Activated T-helper 17 cell treated with anti-CD3 and anti-CD28 coated beads, Interleukin-2, amount 50 U/mL, for 72 hours (primary cell): ENCODE results near the gene OVAAL. TPM values are rescaled to one million over a fixed set of nuclear protein-coding genes. Genes with fewer than 3 reads are reported as not detected.
"Not testable (repeated sequence)": the region's sequence is repeated elsewhere in the genome, so short reads cannot be mapped to it uniquely, and the experiment has no call there.

Experiments used
- ATAC-seq: fragments of 150-1000 bp; cut with Tn5 transposase; replicated peaks from 2 replicates; pipeline ENCODE4 v1.10.0; 2021; ENCODE audit warnings: mild to moderate bottlenecking, moderate library complexity
- H3K27ac Mint-ChIP-seq: one replicate; pipeline ENCODE4 v1.8.0; 2022; ENCODE audit warnings: mixed read lengths
- H3K27me3 Mint-ChIP-seq: one replicate; pipeline ENCODE4 v1.8.0; 2022; ENCODE audit warnings: mixed read lengths
- H3K36me3 Mint-ChIP-seq: one replicate; pipeline ENCODE4 v1.8.0; 2022; ENCODE audit warnings: low read depth, mild to moderate bottlenecking, mixed read lengths
- H3K4me1 Mint-ChIP-seq: one replicate; pipeline ENCODE4 v1.8.0; 2022; ENCODE audit warnings: mixed read lengths
- H3K4me3 Mint-ChIP-seq: one replicate; pipeline ENCODE4 v1.8.0; 2022; ENCODE audit warnings: mild to moderate bottlenecking, mixed read lengths
- H3K9me3 Mint-ChIP-seq: one replicate; pipeline ENCODE4 v1.8.0; 2022; ENCODE audit warnings: mixed read lengths
- total RNA-seq, 2 donors: library from RNA; stranded (reverse); gene quantifications; one replicate each; pipeline ENCODE4 v1.2.3, GENCODE V29; 2022

OVAAL gene
- total RNA-seq, 2 donors from 2014 or later: not detected

DNA sequence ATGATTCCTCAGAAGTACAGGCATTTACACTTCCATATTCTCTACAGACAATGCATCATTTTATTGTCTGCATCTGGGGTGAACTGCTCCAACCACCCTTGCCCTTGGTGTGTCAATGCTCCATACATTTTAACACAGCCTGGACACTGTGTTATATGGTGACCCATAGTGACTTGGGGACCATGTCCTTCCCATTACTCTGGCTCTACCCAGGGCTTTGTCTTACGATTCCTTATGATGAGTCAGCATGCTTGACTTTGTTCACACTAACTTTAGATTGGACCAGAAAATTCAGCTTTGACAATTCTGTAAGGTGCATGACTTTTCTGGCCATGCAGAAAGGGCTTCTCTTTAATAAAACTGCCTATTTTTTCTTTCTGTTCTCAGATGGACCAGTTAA lies 6.8 kb upstream of the OVAAL start:
- no peaks in the 10 kb centered on the region for H3K36me3 Mint-ChIP-seq
- no peaks in the 10 kb centered on the region for H3K9me3 Mint-ChIP-seq
- H3K4me1 Mint-ChIP-seq: no peaks in the 10 kb centered on the region
- ATAC-seq: no peak
- peaks cover under 1% of the 10 kb centered on the region for H3K27me3 Mint-ChIP-seq
- H3K4me3 Mint-ChIP-seq: no peak overlapping the region
- H3K27ac Mint-ChIP-seq: no peak overlapping the region

DNA sequence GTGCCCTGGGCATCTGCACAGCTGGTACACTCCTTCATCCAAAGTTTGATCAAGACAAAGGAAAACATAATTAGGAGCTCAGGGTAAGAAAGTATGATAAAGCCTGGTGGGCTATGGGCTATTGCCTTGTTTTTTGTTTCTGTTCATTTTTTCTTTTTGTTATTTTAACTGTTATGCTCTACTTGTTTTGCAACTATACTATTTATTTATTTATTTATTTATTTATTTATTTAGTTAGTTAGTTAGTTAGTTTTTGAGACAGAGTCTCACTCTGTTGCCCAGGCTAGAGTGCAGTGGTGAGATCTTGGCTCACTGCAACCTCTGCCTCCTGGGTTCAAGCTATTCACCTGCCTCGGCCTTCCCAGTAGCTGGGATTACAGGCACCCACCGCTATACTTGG lies 5.7 kb upstream of the OVAAL start:
- not testable (repeated sequence) for H3K27ac Mint-ChIP-seq, H3K36me3 Mint-ChIP-seq, H3K9me3 Mint-ChIP-seq, H3K4me1 Mint-ChIP-seq, H3K4me3 Mint-ChIP-seq, ATAC-seq, H3K27me3 Mint-ChIP-seq

GRCh38 chr1:180555411-180555810 lies 3.4 kb upstream of the OVAAL start:
- no peak overlapping the region for H3K4me3 Mint-ChIP-seq
- no peaks in the 10 kb centered on the region for H3K4me1 Mint-ChIP-seq
- peaks cover 18% of the 10 kb centered on the region for H3K27me3 Mint-ChIP-seq
- ATAC-seq: no peak
- peaks cover 4% of the 10 kb centered on the region for H3K9me3 Mint-ChIP-seq
- H3K36me3 Mint-ChIP-seq: no peaks in the 10 kb centered on the region
- no peak overlapping the region for H3K27ac Mint-ChIP-seq

- H3K27me3 Mint-ChIP-seq: peaks cover 23% of the 10 kb centered on the region
- ATAC-seq: no peak
- no peaks in the 10 kb centered on the region for H3K36me3 Mint-ChIP-seq
- H3K9me3 Mint-ChIP-seq: peaks cover 4% of the 10 kb centered on the region
- H3K27ac Mint-ChIP-seq: no peak overlapping the region
- no peak overlapping the region for H3K4me3 Mint-ChIP-seq
- no peaks in the 10 kb centered on the region for H3K4me1 Mint-ChIP-seq
These were observed 1.6 kb downstream of the OVAAL start for GRCh38 chr1:180560200-180560867.

GRCh38 chr1:180560868-180561600 lies 2.3 kb downstream of the OVAAL start:
- Mint-ChIP-seq H3K4me3 (no peak overlapping the region), H3K9me3 (peaks cover 4% of the 10 kb centered on the region), H3K36me3 (no peaks in the 10 kb centered on the region), H3K27me3 (peaks cover 23% of the 10 kb centered on the region), H3K4me1 (no peaks in the 10 kb centered on the region), H3K27ac (no peak overlapping the region)
- no peak for ATAC-seq

- no peak overlapping the region for H3K4me3 Mint-ChIP-seq
- peaks cover 16% of the 10 kb centered on the region for H3K27me3 Mint-ChIP-seq
- H3K9me3 Mint-ChIP-seq: peaks cover 4% of the 10 kb centered on the region
- no peak overlapping the region for H3K27ac Mint-ChIP-seq
- H3K4me1 Mint-ChIP-seq: no peaks in the 10 kb centered on the region
- no peaks in the 10 kb centered on the region for H3K36me3 Mint-ChIP-seq
- ATAC-seq: no peak
These were observed 3.9 kb downstream of the OVAAL start for GRCh38 chr1:180562640-180563025.

DNA sequence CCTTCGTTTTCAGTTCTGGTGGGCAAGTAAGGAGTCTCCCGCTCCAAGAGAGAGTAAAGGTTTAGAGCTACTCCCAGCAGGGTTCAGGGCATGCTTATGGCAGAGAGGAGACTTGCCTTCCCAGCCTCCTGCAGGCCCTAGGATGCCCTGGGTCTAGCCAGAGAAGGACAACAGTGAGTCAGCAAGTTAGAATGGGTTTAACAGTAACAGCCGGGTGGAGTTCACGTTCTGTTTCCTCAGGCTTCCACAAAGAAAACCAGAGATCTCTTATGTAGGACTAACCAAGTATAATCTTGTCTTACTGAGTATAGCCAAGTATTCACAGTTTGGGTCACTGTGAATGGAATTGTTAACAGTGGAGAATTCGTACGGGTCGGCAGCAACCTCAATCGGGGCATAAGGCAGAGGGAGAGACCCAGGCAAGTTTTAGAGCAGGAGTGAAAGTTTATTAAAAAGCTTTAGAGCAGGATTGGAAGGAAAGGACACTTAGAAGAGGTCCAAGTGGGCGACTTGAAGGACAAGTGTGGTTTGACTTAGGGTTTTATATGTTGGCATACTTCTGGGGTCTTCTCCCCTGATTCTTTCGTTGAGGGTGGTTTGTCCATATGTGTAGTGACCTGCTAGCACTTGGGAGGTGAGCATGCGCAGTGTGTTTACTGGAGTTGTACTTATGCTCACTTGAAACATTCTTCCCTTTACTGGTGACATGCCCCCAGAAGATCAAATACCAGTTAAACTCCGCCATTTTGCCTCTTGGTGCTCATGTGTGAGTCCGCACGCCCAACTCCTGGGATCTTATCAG lies 4.5 kb downstream of the OVAAL start:
- H3K27me3 Mint-ChIP-seq: peaks cover 15% of the 10 kb centered on the region
- ATAC-seq: no peak
- no peak overlapping the region for H3K4me3 Mint-ChIP-seq
- no peak overlapping the region for H3K27ac Mint-ChIP-seq
- H3K4me1 Mint-ChIP-seq: no peaks in the 10 kb centered on the region
- peaks cover 4% of the 10 kb centered on the region for H3K9me3 Mint-ChIP-seq
- no peaks in the 10 kb centered on the region for H3K36me3 Mint-ChIP-seq

DNA sequence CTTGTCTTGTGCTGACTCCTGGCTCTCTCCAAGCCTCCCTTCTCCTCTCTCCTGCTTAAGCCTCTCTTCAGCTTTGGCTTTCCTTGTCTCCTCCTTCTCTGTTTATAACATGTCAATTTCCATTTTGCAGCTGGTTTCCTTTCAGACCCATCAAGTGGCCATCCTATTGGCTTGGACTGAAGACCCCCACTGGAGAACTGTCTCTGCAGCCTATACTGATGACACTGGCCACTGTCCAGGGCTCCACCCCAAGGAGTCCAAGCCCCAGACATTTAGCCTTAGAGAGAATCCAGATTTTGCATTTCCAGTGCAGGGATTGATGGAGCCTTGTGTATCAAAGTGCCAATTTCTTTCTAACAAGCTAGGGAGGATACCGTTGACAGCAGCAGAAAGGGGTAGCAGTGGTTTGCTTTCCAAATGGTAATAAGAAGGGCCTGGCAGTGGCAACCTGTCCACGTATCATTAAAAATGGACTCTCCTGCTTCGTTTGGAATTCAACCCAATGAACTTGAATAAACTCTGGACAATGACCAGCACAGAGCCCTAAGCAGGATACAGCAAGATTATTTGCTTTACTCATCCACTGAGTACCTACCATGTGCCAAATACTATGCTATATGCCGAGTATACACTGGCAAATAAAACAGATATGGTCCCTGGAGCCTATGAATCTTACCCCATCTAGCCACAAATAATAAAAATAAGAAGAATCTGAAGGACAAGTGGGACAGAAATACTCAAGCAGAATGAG lies 6.5 kb downstream of the OVAAL start:
- Mint-ChIP-seq H3K9me3 (no peaks in the 10 kb centered on the region), H3K27me3 (peaks cover 13% of the 10 kb centered on the region), H3K4me1 (no peaks in the 10 kb centered on the region), H3K4me3 (no peak overlapping the region), H3K36me3 (no peaks in the 10 kb centered on the region), H3K27ac (no peak overlapping the region)
- ATAC-seq: no peak

GRCh38 chr1:180566026-180566425 lies 7.3 kb downstream of the OVAAL start:
- Mint-ChIP-seq H3K27ac (no peak overlapping the region), H3K4me1 (peaks cover 4% of the 10 kb centered on the region), H3K4me3 (no peak overlapping the region), H3K9me3 (no peaks in the 10 kb centered on the region), H3K36me3 (no peaks in the 10 kb centered on the region), H3K27me3 (peaks cover 12% of the 10 kb centered on the region)
- no peak for ATAC-seq

- no peak for ATAC-seq
- no peaks in the 10 kb centered on the region for H3K9me3 Mint-ChIP-seq
- no peak overlapping the region for H3K4me3 Mint-ChIP-seq
- H3K4me1 Mint-ChIP-seq: peaks cover 4% of the 10 kb centered on the region
- no peak overlapping the region for H3K27ac Mint-ChIP-seq
- peaks cover 8% of the 10 kb centered on the region for H3K27me3 Mint-ChIP-seq
- H3K36me3 Mint-ChIP-seq: no peaks in the 10 kb centered on the region
These were observed 7.7 kb downstream of the OVAAL start for GRCh38 chr1:180566495-180566894.

- H3K27me3 Mint-ChIP-seq: peaks cover 8% of the 10 kb centered on the region
- no peak for ATAC-seq
- H3K36me3 Mint-ChIP-seq: no peaks in the 10 kb centered on the region
- no peak overlapping the region for H3K4me3 Mint-ChIP-seq
- H3K27ac Mint-ChIP-seq: no peak overlapping the region
- peaks cover 15% of the 10 kb centered on the region for H3K4me1 Mint-ChIP-seq
- H3K9me3 Mint-ChIP-seq: no peaks in the 10 kb centered on the region
These were observed 8.9 kb downstream of the OVAAL start for GRCh38 chr1:180567654-180568053.

- H3K27ac Mint-ChIP-seq: no peak overlapping the region
- H3K4me1 Mint-ChIP-seq: peaks cover 20% of the 10 kb centered on the region
- no peaks in the 10 kb centered on the region for H3K9me3 Mint-ChIP-seq
- H3K36me3 Mint-ChIP-seq: no peaks in the 10 kb centered on the region
- peaks cover 8% of the 10 kb centered on the region for H3K27me3 Mint-ChIP-seq
- no peak overlapping the region for H3K4me3 Mint-ChIP-seq
- ATAC-seq: no peak
These were observed 9.4 kb downstream of the OVAAL start for GRCh38 chr1:180568184-180568583.

DNA sequence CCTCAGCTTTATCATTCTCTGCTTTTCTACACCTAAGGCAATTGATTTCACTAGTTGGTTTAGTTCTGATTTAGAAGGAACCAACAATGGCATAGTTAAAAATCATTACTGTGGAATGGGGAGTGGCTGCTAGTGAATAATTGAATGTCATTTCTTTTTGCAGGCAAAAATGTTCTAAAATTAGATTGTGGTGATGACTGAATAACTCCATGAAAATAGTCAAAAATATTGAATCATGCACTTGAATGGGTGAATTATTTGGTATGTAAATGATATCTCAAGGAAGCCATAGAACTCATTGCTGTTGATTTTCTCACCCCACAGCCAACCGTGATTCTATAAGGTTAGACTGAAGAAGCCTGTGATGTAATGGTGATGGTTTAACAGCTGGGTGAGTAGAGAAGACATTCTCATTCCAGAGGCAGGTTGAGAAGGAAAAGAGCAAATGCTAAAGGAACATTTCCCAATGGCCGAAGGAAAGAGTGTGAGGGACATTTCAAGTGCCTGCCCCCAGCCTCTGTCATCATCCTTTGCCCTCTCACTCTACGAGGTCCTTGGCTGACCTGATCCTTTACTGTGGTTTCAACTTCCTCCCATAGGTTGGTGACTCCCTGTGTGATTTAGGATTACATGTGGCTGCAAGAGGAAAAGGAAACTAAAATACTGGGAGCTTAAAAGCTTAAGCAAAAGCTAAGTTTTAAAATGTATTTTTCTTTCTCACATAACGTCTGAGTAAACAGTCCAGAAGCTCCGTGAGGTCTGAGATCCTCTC lies 12.5 kb downstream of the OVAAL start:
- Mint-ChIP-seq H3K4me3 (peak overlapping the region; percentile 50), H3K36me3 (no peaks in the 10 kb centered on the region), H3K27me3 (peaks cover 11% of the 10 kb centered on the region), H3K9me3 (no peaks in the 10 kb centered on the region), H3K4me1 (peaks cover 20% of the 10 kb centered on the region), H3K27ac (peak overlapping the region; percentile 80)
- peak; percentile 25 for ATAC-seq
